Measurements from ENCODE around the gene ANGPTL3. TPM values are rescaled to one million over a fixed set of nuclear protein-coding genes. Genes with fewer than 3 reads are reported as not detected.

ANGPTL3 gene
- polyA plus RNA-seq, 1 of the 3 experiments (the other 2 are of a cell fraction): not detected

DNA sequence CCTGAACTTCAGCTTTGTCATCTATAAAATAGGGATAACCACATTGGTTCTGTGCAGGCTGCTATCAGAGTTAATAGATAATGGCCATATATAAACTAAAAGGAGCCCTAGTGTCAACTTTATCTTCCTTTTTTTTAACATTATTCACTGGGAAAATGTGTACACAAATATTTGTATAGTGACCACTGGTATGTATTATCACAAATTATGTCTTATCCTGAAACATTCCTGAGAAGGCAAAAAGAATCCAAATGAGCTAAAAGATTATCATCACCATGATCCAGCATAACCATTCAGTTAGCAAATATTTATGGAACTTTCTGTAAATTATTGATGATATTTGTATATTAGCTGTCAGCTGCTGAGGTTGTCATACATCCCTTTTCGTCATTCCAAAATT is 16.6 kb downstream of the ANGPTL3 start:
- no peak overlapping the region for H3K9ac ChIP-seq
- H3F3A ChIP-seq (replicated peaks; ENCODE audit: insufficient read depth): peaks cover 19% of the 10 kb centered on the region
- H3K4me1 ChIP-seq (ENCODE audit: control insufficient read depth in 1 of 2, insufficient read depth in 2 of 2, low read depth in 1 of 2, low read length in 1 of 2): no peaks in the 10 kb centered on the region; a peak in 1 of 4 replicates
- TF ChIP-seq, protein P1, sequence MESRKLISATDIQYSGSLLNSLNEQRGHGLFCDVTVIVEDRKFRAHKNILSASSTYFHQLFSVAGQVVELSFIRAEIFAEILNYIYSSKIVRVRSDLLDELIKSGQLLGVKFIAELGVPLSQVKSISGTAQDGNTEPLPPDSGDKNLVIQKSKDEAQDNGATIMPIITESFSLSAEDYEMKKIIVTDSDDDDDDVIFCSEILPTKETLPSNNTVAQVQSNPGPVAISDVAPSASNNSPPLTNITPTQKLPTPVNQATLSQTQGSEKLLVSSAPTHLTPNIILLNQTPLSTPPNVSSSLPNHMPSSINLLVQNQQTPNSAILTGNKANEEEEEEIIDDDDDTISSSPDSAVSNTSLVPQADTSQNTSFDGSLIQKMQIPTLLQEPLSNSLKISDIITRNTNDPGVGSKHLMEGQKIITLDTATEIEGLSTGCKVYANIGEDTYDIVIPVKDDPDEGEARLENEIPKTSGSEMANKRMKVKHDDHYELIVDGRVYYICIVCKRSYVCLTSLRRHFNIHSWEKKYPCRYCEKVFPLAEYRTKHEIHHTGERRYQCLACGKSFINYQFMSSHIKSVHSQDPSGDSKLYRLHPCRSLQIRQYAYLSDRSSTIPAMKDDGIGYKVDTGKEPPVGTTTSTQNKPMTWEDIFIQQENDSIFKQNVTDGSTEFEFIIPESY (IDR thresholded peaks at IDR 0.05; ENCODE audit: borderline replicate concordance, low read depth): no peak
- no peak for TF ChIP-seq NFIC (IDR thresholded peaks at IDR 0.05; ENCODE audit: borderline replicate concordance)
- no peak for TF ChIP-seq EZH2phosphoT487 (IDR thresholded peaks at IDR 0.05; ENCODE audit: borderline replicate concordance, low read depth)
- no peak for TF ChIP-seq ELF1 (IDR thresholded peaks at IDR 0.05)
- TF ChIP-seq, protein P2, sequence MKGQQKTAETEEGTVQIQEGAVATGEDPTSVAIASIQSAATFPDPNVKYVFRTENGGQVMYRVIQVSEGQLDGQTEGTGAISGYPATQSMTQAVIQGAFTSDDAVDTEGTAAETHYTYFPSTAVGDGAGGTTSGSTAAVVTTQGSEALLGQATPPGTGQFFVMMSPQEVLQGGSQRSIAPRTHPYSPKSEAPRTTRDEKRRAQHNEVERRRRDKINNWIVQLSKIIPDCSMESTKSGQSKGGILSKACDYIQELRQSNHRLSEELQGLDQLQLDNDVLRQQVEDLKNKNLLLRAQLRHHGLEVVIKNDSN (IDR thresholded peaks at IDR 0.05; ENCODE audit: borderline replicate concordance, low read depth): no peak
- 0 out of 2 replicates have a peak, but pooled peaks have one; percentile 15 for TF ChIP-seq TEAD4 (IDR thresholded peaks at IDR 0.05; ENCODE audit: borderline replicate concordance, insufficient read depth)
- no peaks in the 10 kb centered on the region for H4K20me1 ChIP-seq (ENCODE audit: insufficient read depth)
- WGBS (ENCODE audit: low lambda C conversion rate): 95% methylated on average over 1 of the region's 1 CpG
- no peaks in the 10 kb centered on the region; the same call in 1 of the 2 replicates for H3K9me3 ChIP-seq
- no peak overlapping the region for H2AFZ ChIP-seq (ENCODE audit: low read depth)
- DNase-seq: no peak
- H3K4me2 ChIP-seq: no peak overlapping the region
- ChIA-PET POLR2A (no interaction called here), CTCF (interaction anchor here (0.6 to 1.2 kb wide), 4 partner anchors 12 to 626 kb away, joined by 3 to 4 read pairs (median 3); no protein-coding TSS in a partner anchor)
- no peaks in the 10 kb centered on the region for H3K9me2 ChIP-seq
- H3K4me3 ChIP-seq (ENCODE audit: low read depth in 2 of 2, low read length in 1 of 2): no peak overlapping the region
- peaks cover 13% of the 10 kb centered on the region; the same call in 1 of the 2 replicates for H3K79me2 ChIP-seq (ENCODE audit: insufficient read depth)
- peak overlapping the region in 1 of 2 experiments; percentile 30; a peak in 2 of 4 replicates for H3K27ac ChIP-seq (ENCODE audit: low read depth in 2 of 2, low read length in 1 of 2)
- H3K36me3 ChIP-seq (replicated peaks in 1 of 2; ENCODE audit: control insufficient read depth in 1 of 2, insufficient read depth in 2 of 2, low read length in 1 of 2): peaks cover 28 to 48% of the 10 kb centered on the region in 2 experiments
- H3K27me3 ChIP-seq (ENCODE audit: insufficient read depth): no peaks in the 10 kb centered on the region

GRCh38 chr1:62621907-62622306 is 24.6 kb downstream of the ANGPTL3 start:
- Histone ChIP-seq H3K27ac (ENCODE audit: low read depth in 2 of 2, low read length in 1 of 2) (peak overlapping the region in 1 of 2 experiments; percentile 58), H3K9me3 (no peaks in the 10 kb centered on the region), H3K9me2 (no peaks in the 10 kb centered on the region), H3K4me2 (no peak overlapping the region), H3K4me3 (ENCODE audit: low read depth in 2 of 2, low read length in 1 of 2) (no peak overlapping the region), H3K36me3 (replicated peaks in 1 of 2; ENCODE audit: control insufficient read depth in 1 of 2, insufficient read depth in 2 of 2, low read length in 1 of 2) (peaks cover 40 to 52% of the 10 kb centered on the region in 2 experiments), H3K79me2 (ENCODE audit: insufficient read depth) (peaks cover 14% of the 10 kb centered on the region; the same call in 1 of the 2 replicates), H3K27me3 (ENCODE audit: insufficient read depth) (no peaks in the 10 kb centered on the region), H3K9ac (no peak overlapping the region), H3F3A (replicated peaks; ENCODE audit: insufficient read depth) (peaks cover 16% of the 10 kb centered on the region), H4K20me1 (ENCODE audit: insufficient read depth) (no peaks in the 10 kb centered on the region), H2AFZ (ENCODE audit: low read depth) (no peak overlapping the region), H3K4me1 (ENCODE audit: control insufficient read depth in 1 of 2, insufficient read depth in 2 of 2, low read depth in 1 of 2, low read length in 1 of 2) (peaks cover 0 to 22% of the 10 kb centered on the region in 2 experiments; a peak in 2 of 4 replicates)
- TF ChIP-seq TCF12 (IDR thresholded peaks at IDR 0.05) (peak; percentile 23; the same call in 1 of the 2 replicates), GABPA (IDR thresholded peaks at IDR 0.05; ENCODE audit: low read depth) (no peak), TEAD4 (IDR thresholded peaks at IDR 0.05; ENCODE audit: borderline replicate concordance, insufficient read depth) (no peak), EZH2phosphoT487 (IDR thresholded peaks at IDR 0.05; ENCODE audit: borderline replicate concordance, low read depth) (no peak), FOSL2 (IDR thresholded peaks at IDR 0.05; ENCODE audit: borderline replicate concordance, low read depth) (peak; percentile 82), JUND (IDR thresholded peaks at IDR 0.05) (peak; percentile 53), PBX3 (IDR thresholded peaks at IDR 0.05) (peak; percentile 52), ELF1 (IDR thresholded peaks at IDR 0.05) (no peak)
- TF ChIP-seq, protein P3, sequence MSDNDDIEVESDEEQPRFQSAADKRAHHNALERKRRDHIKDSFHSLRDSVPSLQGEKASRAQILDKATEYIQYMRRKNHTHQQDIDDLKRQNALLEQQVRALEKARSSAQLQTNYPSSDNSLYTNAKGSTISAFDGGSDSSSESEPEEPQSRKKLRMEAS (IDR thresholded peaks at IDR 0.05; ENCODE audit: low read depth): peak; percentile 54; the same call in 1 of the 2 replicates
- TF ChIP-seq, protein P1 (IDR thresholded peaks at IDR 0.05; ENCODE audit: borderline replicate concordance, low read depth): no peak
- TF ChIP-seq, protein P2 (IDR thresholded peaks at IDR 0.05; ENCODE audit: borderline replicate concordance, low read depth): peak; percentile 69; the same call in 1 of the 2 replicates
- DNase-seq: no peak
- WGBS (ENCODE audit: low lambda C conversion rate): 95% methylated on average over 1 of the region's 1 CpG
- CTCF ChIA-PET: interaction anchor here (0.7 kb wide), 1 partner anchor 157 kb away, joined by 4 read pairs; no protein-coding TSS in a partner anchor
- POLR2A ChIA-PET: no interaction called here

Data from SK-N-SH (cell line).